GM19467 (cell line): Measurements from ENCODE around the gene SNX15.
"Not testable (repeated sequence)": the region's sequence is repeated elsewhere in the genome, so short reads cannot be mapped to it uniquely, and the experiment has no call there.

Experiments
- ATAC-seq: cut with Tn5 transposase; IDR thresholded peaks from one replicate; pipeline ENCODE4 v1.9.1; 2021; ENCODE audit warnings: mild to moderate bottlenecking, moderate library complexity; ENCODE audit not compliant: unreplicated experiment

SNX15 gene, protein sequence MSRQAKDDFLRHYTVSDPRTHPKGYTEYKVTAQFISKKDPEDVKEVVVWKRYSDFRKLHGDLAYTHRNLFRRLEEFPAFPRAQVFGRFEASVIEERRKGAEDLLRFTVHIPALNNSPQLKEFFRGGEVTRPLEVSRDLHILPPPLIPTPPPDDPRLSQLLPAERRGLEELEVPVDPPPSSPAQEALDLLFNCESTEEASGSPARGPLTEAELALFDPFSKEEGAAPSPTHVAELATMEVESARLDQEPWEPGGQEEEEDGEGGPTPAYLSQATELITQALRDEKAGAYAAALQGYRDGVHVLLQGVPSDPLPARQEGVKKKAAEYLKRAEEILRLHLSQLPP

DNA sequence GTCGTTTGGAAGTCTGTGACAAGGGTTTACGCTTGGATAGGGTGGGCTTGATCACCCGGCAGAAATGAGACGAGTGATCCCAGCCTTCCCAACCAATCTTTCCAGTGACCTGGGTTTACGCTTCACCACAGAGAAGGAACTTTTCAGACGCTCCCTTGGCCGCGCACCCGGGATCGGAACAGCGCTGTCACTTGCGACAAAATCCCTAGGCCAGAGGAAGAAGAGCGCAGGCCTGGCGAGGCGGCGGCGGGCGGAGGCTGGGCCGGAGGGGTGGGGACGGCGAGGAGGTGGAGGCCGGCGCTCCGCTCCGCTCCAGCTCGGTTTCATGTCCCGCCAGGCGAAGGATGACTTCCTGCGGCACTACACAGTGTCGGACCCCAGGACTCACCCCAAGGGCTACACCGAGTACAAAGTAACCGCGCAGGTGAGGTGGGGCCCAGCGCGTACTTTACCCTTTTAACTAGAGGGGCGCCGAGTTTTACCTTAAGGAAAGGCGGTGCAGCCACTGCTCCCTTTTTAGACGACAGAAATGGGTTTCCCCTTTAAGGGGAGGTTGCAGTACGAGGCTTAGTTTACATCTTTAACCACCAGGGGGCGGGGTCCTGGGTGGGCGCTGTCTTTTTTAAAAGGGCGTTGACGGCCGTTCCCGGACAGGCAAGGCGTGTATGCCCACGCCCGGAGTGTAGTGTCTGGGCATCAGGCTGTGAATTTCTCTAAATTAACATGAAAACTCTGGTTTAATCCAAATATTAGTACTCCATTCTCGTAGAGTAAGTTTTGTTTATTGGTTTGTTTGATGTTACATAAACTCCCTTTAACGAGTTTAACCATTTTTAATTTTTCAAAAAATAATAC is at the start of gene SNX15:
TSS of gene SNX15 (plus strand) at position 227 of the 855 bp plus-strand sequence. CDS start at position 326, 99 bp downstream.
- ATAC-seq: peak; percentile 86

DNA sequence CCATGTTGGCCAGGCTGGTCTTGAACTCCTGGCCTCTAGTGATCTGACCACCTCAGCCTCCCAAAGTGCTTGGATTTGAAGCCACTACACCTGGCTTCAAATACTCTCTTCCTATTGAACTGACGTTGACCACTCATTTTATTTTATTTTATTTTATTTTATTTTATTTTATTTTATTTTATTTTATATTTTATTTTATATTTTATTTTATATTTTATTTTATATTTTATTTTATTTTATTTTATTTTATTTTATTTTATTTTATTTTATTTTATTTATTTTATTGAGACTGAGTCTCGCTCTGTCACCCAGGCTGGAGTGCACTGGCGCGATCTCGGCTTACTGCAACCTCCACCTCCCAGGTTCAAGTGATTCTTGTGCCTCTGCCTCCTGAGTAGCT is 43.9 kb upstream of the SNX15 start:
- ATAC-seq: not testable (repeated sequence)

DNA sequence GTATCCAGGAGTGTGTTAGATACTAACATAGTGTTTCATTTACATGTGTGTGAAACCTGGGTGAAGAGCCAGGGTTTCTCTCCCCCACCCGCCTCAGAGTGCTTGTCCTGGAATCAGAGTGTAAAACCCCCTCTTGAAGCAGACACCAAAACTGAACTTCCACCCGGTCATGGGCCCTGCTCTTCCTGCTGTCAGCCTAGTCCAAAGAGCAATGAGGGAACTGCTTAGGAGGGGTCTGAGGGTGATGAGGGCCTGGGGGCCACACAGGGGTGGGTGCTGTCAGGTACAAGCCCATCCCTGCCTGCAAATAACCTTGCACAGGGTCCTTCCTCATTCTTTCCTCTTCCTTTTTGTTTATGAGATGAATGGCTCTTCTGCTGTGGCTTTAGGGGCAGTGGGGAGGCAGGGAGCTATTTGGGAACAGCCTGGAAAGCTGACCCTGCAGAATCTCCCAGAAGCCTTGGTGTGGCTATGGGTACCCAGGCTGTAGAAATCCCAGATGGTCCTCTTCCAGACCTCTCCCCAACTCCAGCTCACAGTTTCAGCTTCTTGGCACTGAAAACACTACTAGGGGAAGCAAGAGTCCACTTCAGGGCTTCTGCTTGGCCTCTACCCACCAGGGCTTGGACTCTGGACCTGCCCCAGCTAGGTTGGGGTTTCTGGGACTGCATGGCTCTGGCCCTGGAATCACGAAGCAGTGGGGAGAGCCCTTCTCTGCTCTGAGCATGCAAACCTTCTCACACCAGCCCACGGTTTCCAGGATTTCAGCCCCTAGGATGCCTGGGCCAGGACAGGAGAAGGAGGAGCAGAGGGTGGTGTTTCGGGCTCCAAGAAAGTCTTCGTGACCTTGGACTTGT is 39.0 kb upstream of the SNX15 start:
- ATAC-seq: no peak

DNA sequence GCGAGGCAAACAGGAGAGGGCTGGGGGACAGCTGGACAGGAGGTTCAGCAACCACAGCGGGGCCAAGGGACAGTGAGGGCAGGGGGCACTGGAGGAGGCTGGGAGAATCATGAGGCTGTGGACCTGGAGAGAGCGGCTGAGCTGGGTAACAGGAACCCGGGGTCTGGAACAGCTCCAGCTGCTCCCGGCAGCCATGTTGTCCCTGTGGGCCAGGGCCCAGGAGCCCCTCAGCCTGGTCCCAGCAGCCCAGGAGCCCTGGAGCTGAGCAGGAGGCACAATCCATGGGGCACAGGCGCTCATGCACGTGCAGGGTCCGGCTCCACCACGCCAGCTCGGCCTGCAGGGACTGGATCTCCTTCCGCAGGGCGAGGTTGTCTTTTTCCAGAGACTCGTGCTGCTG is 37.8 kb upstream of the SNX15 start:
- no peak for ATAC-seq

DNA sequence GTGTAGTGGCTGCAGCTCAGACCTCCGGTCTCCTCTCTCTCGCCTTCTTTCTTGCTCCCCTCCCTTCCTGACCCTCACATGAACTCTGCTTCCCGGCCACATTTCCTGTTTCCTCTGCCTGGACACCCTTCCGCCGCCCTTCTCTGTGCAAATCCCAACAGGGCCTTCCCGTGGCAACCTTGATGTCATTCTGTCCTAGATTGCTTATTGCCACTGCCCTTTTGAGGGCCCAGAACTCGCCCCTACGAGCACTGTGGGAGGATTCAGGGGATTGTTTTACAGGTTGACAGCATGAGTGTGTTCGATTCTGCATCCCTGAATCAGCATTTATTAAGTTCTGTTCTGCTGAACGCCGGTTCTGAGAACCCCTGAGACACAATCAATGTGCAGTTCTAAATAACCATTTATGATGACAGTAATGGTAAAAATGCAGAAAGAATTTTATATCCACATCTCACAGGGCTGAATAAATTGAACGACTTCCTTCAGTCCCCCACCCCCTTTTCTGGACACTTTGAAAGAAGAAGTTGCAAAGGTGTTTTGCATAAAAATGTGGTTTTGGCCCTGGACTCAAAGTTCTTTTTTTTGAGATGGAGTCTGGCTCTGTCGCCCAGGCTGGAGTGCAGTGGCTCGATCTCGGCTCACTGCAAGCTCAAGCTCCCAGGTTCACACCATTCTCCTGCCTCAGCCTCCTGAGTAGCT is 36.9 kb upstream of the SNX15 start:
- ATAC-seq: no peak

DNA sequence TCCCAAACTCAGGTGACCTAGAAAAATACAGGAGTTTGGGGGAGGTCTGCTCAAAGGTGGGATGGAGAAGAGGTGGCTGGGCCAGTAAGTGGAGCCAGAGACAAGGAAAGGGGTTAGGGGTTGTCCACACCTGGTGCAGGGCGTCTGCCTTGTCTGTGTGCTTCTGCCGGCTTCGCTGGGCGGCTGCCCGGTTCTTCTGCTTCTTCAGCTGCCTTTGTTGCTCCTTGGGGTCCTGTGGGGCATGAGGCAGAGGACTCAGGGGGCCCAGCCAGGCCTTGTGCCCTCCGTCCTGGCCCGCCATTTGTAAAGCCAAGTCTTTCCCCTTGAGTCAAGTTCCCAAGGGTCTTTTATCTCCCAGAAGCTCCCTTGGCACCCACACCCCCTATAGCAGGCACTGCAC is 32.9 kb upstream of the SNX15 start:
- no peak for ATAC-seq

DNA sequence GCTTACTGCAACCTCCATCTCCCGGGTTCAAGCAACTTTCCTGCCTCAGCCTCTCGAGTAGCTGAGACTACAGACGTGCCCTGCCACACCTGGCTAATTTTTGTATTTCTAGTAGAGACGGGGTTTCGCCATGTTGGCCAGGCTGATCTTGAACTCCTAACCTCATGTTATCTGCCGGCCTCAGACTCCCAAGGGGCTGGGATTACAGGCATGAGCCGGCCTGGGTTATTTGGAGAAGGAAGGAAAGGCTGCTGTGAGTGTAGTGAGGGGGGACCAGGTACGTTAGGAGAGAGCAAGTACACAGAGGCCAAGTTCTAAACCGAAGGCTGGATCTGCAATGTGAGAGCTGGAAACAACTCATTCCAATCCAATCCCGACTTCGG is 30.9 kb upstream of the SNX15 start:
- no peak for ATAC-seq

DNA sequence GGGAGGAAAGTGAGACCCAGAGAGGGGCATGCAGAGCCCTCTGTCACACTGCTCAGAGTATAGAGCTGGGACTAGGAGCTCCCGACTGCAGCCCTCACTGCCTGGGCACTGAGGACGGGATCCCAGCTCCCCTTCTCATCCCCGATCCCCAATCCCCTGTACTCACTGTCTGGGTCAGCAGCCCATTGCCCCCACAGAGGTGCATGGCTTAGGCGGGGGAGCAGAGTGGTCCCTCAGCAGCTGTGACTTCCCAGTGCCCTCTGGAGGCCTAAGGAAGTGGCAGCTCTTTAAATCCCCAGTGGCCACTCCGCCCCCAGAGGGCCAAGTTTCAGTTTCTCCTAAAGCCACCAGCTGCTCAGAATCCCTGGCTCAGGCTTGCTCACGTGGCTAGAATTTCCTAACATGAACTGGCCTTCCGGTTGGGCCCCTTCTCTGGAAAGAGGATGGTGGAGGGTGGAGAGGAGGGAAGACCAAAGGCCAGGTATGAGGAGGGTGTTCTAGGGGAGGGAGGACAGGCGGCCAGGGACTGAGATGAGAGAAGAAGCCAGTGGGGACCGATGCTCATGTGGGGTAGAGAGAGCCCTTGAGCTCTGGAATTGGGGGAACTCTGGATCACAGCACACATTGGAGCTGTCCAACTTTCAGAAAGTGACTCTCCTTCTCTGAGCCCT is 30.4 kb upstream of the SNX15 start, which contains the start of gene BATF2:
TSS of gene BATF2 (minus strand) at position 262 of the 671 bp plus-strand sequence. CDS start at position 205, 57 bp downstream.
- ATAC-seq: no peak

DNA sequence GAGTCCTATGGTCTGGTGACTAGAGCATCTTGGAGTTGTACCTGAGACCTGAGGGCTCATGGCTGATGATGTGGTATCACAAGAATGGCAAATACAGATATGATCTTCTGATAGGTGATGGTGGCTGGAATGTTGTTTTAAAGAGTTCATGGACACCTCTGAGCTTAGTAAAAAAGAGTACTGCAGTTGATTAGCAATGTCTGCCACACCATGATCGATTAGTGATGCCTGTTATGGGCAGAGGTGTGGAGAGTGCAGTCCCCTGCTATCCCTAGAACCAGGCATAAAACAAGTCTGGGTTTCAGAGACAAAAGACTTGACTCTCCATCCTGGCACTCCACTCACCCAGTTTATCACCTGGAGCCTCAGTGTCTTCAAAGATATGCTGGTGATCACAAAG is 29.1 kb upstream of the SNX15 start:
- no peak for ATAC-seq

DNA sequence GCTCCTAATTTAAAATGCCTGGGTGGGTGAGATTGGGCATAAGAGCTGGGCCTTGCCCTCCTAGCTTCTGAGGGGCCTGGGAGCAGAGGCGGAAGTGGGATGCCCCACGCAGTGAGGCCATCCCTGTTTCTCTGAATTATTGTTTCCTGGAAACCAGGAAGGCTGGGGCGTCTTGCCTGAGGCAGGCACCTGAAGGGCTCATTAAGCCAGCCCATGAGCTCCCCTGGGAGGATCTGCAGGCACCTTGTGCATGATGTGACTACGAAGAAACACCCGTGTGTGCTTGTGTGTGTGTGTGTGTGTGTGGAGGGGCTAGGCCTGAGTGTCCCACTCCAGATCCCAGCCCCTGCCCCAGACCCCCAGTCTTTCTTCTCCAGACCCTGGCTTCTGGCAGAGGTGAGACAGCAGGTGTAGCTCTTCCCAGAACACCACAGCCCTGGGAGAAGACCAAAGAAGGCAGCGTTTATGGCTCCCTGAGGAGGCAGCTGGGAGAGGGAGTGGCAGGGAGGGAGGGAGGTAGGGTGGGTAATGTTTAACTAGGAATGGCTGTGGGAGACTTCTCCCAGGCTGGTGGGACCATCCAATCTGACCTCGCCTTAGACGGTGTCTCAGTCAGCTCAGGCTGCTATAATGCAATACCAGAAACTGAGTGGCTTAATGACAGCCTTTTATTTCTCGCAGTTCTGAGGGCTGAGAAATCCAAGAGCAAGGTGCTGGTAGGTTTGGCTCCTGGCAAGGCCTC is 28.4 kb upstream of the SNX15 start:
- no peak for ATAC-seq

DNA sequence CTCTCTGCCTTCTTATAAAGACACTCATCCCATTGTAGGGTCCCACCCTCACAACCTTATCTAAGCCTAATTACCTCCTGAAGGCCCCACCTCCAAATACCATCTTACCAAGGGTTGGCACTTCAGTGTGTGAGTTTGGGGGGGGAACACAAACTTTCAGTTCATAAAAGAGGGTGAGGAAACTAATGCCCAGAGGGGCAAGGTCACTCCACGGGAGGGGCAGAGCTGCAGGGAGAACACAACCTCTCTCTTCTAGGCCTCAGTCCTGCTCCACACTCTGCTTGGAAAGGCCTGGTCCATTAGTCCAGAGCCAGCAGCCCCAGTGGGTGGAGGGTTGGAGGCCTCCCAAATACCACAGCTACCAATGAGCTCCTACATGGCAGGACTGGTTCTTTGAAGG is 27.8 kb upstream of the SNX15 start:
- no peak for ATAC-seq

DNA sequence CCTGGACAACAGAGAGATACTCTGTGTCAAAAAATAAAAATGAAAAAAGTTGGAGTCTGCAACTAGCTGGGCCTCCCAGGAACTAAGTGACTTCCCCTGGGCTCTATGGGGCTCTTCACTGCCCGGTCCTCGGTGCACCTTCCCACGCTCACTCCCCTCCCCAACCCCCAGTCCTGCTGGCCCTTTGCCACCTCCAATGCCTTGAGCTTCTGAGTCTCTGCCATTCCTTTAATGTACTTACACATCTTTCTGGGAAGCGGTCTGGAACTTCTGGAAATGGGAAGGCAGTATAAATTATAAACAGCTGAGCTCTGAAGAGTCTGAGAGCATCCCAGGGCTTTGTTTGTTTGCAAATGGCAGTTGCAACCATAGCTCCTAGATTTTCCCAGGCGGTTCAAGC is 24.5 kb upstream of the SNX15 start:
- no peak for ATAC-seq

DNA sequence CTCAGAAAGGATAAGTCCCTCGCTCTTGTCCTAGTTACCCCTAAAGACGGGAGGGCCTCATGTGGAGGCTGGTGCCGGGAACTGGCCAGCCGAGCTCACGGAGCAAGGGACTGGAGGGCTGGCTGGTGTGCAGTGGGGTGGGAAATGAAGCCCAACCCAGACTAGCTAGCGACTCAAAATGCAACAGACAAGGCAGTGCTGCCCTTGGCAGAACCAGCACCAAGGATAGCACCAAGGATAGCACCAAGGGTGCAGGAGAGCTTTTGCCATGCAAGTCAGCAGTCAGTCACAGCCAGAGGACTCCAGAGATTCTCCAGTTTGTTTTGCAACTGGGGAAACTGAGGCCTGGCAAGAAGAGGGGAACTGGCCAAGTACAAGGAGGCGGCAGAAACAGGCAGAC is 24.0 kb upstream of the SNX15 start:
- ATAC-seq: no peak

DNA sequence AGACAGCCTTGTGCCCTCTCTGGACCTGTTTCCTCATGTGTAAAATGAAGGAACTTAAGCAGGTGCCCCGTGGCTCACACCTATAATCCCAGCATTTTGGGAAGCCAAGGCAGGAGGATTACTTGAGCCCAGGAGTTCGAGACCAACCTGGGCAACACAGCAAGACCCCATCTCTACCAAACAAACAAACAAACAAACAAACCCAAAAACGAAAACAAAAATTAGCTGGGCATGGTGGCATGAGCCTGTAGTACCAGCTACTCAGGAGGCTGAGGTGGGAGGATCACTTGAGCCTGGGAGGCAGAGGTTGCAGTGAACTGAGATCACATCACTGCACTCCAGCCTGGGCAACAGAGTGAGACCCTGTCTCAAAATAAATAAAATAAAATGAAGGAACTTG is 23.3 kb upstream of the SNX15 start:
- ATAC-seq: not testable (repeated sequence)

DNA sequence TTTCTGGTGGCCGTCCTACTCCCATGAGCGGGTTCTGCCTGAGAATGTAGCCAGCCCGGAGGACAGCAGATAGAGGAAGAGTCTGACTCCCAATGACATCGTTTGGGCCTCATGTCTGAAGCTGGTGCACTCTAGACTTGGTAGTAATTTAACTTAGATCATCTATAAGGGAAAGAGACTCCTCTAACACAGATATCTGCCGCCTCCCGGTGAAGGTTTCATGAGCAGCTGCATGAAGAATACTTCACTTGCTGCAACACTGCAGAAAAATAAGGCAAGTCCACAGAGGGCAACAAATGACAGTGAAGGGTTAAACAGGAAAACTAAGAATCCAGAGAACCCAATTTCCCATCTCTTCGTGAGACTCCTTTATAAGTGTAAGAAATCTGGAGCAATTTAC is 19.2 kb upstream of the SNX15 start:
- ATAC-seq: no peak

DNA sequence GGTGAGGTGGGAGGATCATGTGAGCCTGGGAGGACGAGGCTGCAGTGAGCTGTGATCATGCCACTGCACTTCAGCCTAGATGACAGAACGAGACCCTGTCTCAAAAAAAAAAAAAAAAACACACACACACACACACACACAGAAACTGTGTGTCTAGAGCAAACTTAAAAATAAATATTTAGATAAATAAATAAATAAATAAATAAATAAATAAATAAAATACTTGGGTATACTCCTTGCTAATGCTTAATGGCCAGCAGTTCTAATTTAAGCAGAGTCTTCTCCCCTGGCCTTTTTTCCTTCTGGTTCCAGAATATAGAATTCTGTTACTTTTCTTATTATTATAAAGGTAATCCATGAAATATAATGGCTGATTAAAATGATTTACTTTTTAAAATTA is 18.4 kb upstream of the SNX15 start:
- ATAC-seq: no peak

DNA sequence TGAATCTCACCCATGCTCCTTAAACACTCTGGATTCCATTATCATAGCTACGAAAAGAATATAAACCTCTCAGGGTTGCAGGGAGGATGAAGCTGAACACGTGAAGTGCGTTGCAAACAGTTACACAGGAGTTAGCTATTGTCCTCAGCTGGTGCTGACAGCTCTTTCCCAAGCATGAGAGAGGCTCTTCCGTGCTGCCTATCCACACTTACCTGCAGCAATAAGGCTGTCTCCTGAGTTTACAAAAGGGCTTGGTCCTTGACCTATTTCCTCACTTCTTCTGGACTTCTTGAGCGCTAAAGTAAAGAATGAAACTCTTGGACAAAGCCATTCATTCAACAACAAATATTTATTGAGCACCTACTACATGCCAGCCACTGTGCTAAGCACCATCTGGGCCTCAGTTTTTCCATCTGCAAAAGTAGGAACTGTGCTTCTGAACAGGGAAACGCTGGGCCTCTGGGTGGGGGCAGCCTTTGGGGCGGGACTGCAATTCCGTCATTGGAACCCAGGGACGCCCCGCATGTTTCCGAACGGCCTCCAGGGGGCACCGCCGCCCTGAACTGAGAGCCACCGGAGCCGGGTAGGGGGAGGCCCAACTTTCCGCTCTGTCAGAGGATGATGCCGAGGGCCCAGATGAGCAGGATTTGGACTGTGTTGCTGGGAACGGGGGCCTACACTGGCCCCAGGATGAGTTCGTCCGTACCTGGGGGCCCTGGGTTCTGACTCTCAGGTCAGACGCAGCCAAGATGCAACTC is 13.9 kb upstream of the SNX15 start:
- ATAC-seq: peak; percentile 57

DNA sequence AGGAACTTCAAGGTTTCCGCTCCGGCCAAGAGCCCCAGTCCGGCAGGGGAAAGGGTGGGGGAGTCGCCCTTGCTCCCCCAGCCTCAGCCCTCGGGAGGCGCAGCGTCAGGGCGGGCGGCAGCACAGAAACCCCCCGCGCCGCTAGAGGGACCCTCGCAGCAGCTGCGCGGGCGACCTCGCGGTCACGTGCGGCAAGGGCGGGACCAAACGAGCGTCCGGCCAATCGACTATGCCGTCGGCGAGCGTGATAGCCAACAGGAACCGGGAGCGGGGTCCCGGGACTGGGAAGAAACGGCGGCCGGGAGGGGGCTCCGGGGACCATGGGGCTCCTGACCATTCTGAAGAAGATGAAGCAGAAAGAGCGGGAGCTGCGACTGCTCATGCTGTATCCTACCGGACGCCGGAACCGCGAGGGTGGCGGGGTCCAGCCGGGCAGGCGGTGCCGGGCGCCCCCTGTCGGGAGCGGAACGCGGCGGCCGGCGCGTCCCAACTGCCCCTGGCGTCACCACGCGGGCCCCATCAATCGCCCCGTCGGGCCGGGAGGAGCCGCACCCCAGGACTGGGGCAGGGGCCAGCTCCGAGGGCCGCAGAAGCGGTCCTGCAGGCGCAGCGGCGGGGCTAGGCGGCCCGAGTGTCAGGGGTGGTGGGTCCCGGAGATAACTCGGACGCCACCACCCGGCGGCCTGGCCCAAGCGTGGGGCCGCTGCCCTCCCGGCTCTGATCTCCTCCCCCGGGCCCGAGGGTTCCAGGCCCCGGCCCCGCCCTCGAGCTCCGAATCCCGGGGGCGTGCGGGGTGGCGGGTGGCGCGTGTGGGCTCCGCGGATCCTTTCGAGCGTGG is 13.1 kb upstream of the SNX15 start, which contains the start of gene ARL2:
TSS of gene ARL2 (plus strand) at position 273 of the 838 bp plus-strand sequence. CDS start at position 321, 48 bp downstream.
- ATAC-seq: peak; percentile 72
